Mononuclear cell (primary cell): ENCODE data around the gene CLTB. TPM values are rescaled to one million over a fixed set of nuclear protein-coding genes. Genes with fewer than 3 reads are reported as not detected.

Source experiments
- H3K27me3 ChIP-seq: 2 replicates; pipeline ENCODE4 v1.6.0; 2011; ENCODE audit warnings: low read length, control low read depth; ENCODE audit not compliant: insufficient read depth
- H3K4me1 ChIP-seq: 2 replicates; pipeline ENCODE4 v1.5.1; 2011; ENCODE audit warnings: mild to moderate bottlenecking, low read length, control low read depth; ENCODE audit not compliant: insufficient read depth
- H3K4me3 ChIP-seq: 2 replicates; pipeline ENCODE4 v1.5.1; 2011; ENCODE audit warnings: mild to moderate bottlenecking, low read length, moderate library complexity
- H3K9me3 ChIP-seq: 2 replicates; pipeline ENCODE4 v1.5.1; 2011; ENCODE audit warnings: low read depth, mild to moderate bottlenecking, control low read depth, low read length
- total RNA-seq: library from RNA; depleted of rRNA; stranded (reverse); fragments of >200 nt; gene quantifications from one replicate; pipeline ENCODE4 v1.2.3, GENCODE V29; 2012

CLTB gene
- total RNA-seq, 1 donor: 55.3 TPM

DNA sequence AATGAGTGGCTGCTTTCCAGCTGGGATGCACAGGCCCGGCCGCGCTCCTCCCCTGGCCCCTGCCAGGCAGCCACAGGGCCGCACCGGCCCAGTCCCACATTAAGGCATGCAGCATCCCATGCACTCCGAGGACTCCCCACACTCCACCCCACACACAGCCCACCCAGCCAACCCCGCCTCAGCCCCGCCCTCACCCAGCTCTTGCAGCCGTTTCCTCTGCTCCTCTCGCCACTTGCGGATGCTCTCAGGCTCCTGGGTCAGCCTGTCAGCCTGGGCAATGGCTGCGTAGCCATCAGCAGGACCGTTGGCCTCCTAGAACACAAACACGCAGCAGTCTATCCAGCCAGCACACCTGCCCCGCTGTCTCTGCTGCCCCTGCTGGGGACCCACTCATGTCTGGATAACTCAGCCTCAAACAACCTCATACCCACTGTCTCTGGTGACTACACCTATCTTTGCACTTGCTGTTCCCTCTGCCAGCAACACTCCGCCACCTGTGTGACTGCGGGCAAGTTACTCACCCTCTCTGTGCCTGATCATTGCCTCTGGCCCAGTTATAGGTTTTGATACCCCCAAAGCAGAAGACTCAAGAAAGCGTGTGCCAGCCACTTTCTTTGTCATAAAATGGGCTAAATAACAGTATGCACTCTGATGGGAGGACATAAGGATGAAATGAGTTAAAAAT lies 18.5 kb downstream of the CLTB start:
- no peaks in the 10 kb centered on the region for H3K27me3 ChIP-seq
- no peaks in the 10 kb centered on the region for H3K4me1 ChIP-seq
- H3K9me3 ChIP-seq: no peaks in the 10 kb centered on the region

DNA sequence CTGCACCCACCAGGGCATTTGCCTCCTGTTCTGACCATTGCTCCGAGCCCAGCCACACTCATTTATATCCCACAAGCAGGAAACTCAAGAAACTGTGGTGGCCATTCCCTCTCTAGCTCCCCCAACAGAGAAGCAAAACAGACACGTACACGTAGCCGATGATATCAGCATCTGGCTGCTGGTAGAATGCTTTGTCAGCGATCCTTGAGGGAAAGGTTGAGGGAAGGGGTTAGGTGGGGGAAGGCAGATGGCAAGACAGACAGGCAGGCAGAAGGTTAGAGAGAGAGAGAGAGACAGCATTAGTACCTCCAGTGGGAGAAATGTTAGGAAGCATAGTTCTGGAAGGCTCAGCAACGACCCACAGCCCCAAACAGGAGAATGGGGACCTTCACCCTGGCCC lies 20.0 kb downstream of the CLTB start:
- Histone ChIP-seq H3K4me3 (no peak overlapping the region), H3K27me3 (no peaks in the 10 kb centered on the region), H3K9me3 (no peaks in the 10 kb centered on the region), H3K4me1 (peaks cover 11% of the 10 kb centered on the region)

More for the DNA sequence above, 18.5 kb downstream of the CLTB start:
- H3K4me3 ChIP-seq: no peak overlapping the region

DNA sequence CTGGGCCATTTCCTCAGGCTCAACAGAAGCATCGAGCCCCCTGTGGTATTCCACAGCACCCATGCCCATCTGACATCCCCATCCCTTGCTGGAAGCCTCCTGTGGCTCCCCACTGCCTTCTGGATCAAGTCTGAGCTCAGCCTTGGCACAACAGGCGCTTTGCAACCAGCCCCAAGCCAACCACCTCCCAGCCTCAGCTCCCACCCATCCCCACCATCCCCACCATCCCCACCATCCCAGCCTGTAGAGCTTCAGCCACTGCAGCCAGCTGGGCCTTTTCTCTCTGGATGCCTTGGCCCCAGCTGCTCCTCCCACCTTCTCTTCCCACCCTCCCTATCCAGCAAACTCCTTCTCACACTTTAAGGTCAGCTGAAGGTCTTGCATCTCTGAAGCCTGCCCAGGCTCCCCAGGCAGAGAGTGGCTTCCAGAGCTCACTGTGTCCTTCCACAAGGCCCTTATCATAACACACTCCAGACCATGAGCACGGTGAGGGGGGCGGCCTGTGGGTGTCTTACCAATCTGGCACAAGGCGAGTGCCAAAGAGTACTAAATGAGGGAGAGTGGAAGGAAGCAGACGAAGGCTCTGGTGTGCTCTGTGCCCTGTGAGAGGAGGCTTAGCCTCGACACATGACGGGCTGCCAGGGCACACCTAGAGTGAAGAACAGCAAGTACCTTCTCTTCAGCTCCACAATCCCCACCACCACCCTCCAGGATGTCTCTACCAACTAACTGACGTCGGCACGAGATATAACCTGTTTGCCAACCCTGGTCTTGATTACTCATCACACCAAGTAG lies 21.3 kb downstream of the CLTB start:
- Histone ChIP-seq H3K4me3 (no peak overlapping the region), H3K27me3 (no peaks in the 10 kb centered on the region), H3K9me3 (no peaks in the 10 kb centered on the region), H3K4me1 (peaks cover 11% of the 10 kb centered on the region)

DNA sequence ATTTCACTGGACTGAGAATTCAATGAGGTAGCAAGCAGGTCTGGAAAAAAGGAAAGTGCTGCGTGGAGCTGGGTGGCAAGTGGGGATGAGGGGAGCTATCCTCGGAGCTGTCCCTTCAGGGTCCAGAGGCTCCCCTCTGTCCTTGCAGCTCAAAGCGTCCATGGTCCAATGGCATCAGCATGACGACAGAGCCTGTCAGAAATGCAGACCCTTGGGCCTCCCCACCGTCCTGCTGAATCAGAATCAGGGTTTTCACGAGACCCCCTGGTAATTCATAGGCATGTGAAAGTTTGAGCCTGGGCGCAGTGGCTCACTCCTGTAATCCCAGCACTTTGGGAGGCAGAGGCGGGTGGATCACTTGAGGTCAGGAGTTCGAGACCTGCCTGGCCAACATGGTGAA lies 22.2 kb downstream of the CLTB start:
- Histone ChIP-seq H3K27me3 (no peaks in the 10 kb centered on the region), H3K9me3 (no peaks in the 10 kb centered on the region), H3K4me3 (no peak overlapping the region), H3K4me1 (peaks cover 20% of the 10 kb centered on the region)

DNA sequence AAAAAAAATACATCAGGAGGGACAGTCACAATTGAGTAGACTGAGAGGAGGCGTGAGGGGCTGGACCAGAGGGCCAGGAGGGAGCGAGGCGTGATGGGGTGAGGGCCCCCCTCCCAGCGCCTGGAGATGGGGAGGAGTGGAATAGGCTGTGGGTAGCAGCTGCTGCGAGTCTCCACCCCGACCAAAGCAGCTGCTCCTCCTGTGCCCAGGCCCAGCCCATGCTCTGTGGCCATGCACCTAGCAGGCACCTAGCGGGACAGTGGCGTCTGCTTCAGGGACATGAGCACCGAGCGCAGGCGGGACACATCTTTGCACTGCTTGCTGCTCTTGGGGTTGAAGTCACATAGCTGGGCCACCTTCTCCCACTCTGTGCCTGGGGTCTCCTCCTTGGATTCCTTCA lies 23.8 kb downstream of the CLTB start:
- Histone ChIP-seq H3K27me3 (no peaks in the 10 kb centered on the region), H3K4me1 (peaks cover 28% of the 10 kb centered on the region), H3K4me3 (no peak overlapping the region), H3K9me3 (no peaks in the 10 kb centered on the region)

DNA sequence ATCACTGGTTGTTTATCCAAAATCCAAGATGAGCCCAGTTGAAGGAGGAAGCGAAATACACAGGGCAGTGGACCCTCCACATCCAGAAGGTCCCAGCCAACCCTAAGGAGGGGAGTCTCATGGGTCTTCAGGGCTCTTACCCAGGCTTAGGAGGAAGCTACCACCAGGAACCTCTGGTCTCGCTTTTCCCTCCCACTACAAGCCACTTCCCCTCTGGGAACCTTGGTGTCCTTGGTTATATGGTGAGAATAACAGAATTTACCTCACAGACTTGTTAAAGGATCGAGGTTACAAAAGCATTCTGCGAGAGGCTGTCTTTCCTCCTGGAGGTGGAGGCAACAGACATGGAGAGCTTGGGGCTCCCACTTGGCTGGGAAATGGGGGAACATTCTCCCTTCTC lies 24.3 kb downstream of the CLTB start:
- no peak overlapping the region for H3K4me3 ChIP-seq
- no peaks in the 10 kb centered on the region for H3K27me3 ChIP-seq
- no peaks in the 10 kb centered on the region for H3K9me3 ChIP-seq
- peaks cover 33% of the 10 kb centered on the region for H3K4me1 ChIP-seq

DNA sequence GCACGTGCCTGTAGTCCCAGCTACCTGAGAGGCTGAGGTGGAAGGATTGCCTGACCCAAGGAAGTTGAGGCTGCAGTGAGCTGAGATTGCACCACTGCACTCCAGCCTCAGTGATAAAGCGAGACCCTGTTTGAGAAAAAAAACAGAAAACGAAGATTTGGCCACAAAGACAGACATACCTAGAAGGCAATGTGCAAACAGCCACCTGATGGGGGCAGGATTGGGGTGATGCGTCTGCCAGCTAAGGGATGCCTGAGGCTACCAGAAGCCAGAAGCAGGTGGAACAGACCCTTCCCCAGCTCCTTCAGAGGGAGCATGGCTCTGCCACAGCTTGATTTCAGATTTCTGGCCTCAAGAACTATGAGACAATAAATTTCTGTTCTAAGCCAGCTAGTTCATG lies 24.9 kb downstream of the CLTB start:
- H3K4me1 ChIP-seq: peaks cover 38% of the 10 kb centered on the region
- H3K4me3 ChIP-seq: no peak overlapping the region
- no peaks in the 10 kb centered on the region for H3K9me3 ChIP-seq
- no peaks in the 10 kb centered on the region for H3K27me3 ChIP-seq

DNA sequence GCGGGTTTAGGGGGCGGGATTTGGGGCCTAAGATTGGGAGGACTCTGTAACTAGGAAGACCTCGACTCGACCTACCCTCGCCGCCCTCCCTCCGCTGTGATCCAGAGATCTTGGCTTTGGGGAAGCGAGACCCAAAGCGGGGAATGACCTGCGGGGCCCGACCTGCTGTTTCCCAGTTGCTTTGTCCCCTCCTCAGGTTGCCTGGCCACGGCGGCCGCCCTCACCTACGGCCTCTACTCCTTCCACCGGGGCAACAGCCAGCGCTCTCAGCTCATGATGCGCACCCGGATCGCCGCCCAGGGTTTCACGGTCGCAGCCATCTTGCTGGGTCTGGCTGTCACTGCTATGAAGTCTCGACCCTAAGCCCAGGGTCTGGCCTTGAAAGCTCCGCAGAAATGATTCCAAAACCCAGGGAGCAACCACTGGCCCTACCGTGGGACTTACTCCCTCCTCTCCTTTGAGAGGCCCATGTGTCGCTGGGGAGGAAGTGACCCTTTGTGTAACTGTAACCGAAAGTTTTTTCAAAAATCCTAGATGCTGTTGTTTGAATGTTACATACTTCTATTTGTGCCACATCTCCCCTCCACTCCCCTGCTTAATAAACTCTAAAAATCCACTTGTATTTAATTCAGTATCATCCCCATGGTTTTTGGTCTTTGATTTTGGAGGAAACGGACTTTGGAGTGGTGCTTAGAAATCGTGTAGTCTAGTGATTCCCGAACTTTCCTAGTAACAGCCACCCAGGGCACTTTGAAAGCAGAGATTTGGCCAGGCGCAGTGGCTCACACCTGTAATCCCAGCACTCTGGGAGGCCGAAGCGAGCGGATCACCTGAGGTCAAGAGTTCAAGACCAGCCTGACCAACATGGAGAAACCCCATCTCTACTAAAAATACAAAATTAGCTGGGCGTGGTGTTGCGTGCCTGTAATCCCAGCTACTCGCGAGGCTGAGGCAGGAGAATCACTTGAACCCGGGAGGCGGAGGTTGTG lies 26.9 kb downstream of the CLTB start:
- Histone ChIP-seq H3K27me3 (no peaks in the 10 kb centered on the region), H3K4me3 (peak overlapping the region; percentile 82)

DNA sequence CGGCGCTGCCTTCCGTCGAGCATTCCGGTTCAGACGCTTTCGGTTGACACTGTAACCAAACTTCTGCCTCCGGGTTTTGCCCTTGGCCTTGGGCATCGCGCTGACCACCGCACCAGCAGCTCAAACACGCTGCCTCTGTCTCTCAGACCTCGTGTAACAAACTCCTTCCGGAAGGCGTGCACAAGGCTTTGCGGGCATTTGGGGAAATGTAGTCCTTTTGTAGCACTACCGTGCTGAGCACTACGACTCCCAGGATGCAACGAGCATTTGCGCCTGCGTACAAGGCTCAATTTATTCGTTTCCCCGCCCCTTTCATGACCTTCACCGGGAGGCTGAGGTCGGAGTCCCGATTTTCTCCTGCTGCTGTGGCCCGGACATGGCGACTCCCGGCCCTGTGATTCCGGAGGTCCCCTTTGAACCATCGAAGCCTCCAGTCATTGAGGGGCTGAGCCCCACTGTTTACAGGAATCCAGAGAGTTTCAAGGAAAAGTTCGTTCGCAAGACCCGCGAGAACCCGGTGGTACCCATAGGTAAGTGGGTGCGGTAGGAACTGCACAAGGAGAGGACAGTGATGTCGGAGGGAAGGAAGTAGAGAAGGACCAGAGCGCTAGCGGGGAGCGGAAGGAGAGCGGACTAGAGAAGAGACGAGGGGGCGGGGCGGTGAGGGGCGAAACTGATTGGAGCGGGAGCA lies 27.8 kb downstream of the CLTB start, which contains the start of the genes HIGD2A and NOP16:
HIGD2A (plus strand) TSS at position 308 of the 691 bp plus-strand sequence; CDS start at position 377, 69 bp downstream.
NOP16 (minus strand) TSS at position 155 of the 691 bp plus-strand sequence; CDS start at position 96, 59 bp downstream.
- H3K9me3 ChIP-seq: no peaks in the 10 kb centered on the region
- peak within 1 kb of the TSS; percentile 82 for H3K4me3 ChIP-seq
- H3K4me1 ChIP-seq: peaks cover 41% of the 10 kb centered on the region
- H3K27me3 ChIP-seq: no peaks in the 10 kb centered on the region

More for the DNA sequence above, 26.9 kb downstream of the CLTB start:
- peaks cover 41% of the 10 kb centered on the region for H3K4me1 ChIP-seq
- no peaks in the 10 kb centered on the region for H3K9me3 ChIP-seq

DNA sequence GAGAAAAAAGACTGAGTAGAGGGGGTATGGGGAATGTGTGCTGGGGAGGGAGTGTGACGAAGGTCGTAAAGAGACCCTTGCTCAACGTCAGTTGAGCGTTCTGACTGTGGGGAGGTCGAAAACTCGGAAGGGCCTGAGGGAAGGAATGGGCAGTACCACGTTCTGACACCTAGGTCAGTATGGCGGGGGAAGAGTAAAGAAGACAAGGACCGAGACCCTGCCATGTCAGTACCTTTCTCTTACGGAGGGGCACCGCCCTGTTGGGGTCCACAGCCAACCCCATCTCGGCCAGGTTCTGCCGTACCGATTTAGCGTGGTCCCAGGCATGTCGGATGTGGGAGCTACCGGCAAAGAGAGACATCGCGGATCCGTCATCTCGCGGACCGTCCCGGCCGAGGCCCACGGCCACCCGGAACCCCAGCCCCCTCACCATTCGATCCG lies 28.3 kb downstream of the CLTB start:
- H3K27me3 ChIP-seq: no peaks in the 10 kb centered on the region
- H3K9me3 ChIP-seq: no peaks in the 10 kb centered on the region
- H3K4me3 ChIP-seq: peak overlapping the region; percentile 82
- H3K4me1 ChIP-seq: peaks cover 41% of the 10 kb centered on the region

DNA sequence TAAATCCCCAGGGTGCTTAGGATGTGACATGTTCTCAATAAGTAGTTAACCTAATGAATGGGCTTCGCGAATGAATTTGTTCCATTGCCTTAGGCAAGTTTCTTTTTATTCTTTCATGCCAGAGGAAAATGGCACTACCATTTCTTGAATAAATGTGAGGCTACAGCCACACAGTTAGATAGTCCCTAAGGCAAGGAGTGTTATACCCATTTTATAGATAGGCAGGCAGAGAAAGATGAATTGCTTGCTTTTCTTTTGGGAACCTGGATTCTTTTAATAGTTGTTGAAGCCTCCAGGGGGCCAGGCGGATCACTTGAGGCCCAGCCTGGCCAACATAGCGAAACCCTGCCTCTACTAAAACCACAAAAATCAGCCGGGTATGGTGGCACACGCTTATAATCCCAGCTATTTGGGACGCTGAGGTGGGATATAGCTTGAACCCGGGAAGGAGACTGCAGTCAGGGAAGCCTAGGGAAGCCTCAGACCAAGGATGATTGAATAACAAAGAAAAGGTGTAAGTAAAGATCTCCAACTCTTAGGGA lies 28.9 kb downstream of the CLTB start:
- peak overlapping the region; percentile 82 for H3K4me3 ChIP-seq

DNA sequence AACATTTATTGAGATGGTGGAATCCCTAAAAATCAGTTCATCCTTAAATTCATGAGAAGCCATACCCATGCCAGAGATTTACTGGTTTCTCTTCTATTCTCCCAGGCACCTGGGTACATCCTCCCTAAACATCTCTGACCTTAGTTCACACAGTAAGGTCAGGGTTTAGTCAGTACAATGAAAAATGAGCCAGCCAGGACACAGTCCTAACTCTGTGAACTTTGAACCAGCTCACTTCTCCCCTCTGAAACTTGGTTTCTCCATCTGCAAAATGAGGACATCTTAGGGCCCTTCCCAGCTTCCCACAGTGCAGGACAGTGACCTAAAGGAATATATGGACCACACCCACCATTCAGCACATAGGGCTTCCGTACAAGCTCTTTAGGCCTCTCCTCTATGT lies 29.8 kb downstream of the CLTB start:
- H3K27me3 ChIP-seq: no peaks in the 10 kb centered on the region
- H3K4me3 ChIP-seq: no peak overlapping the region
- H3K4me1 ChIP-seq: peaks cover 30% of the 10 kb centered on the region
- no peaks in the 10 kb centered on the region for H3K9me3 ChIP-seq

More for the DNA sequence above, 28.9 kb downstream of the CLTB start:
- Histone ChIP-seq H3K4me1 (peaks cover 37% of the 10 kb centered on the region), H3K9me3 (no peaks in the 10 kb centered on the region), H3K27me3 (no peaks in the 10 kb centered on the region)

DNA sequence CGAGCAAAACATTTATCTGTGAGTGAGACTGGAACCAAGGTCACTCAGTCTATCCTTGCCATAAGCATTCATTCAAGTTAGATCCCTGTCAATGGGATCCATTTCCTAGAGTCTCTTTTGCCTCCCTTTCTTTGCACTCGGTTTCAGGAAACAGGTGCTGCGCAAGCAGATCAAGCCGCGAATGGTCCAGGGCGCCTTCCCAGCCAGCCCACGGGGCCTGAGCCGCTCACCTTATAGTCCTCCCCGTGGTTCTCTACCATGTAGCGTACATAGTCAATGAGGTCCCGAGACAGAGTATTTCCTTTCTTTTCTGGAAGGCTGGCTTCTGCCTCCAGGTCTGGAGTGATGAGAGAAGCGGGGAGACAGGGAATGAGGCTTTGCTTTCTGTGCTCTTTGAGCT lies 31.3 kb downstream of the CLTB start:
- H3K4me3 ChIP-seq: no peak overlapping the region
- H3K9me3 ChIP-seq: no peaks in the 10 kb centered on the region
- no peaks in the 10 kb centered on the region for H3K27me3 ChIP-seq
- H3K4me1 ChIP-seq: peaks cover 31% of the 10 kb centered on the region

DNA sequence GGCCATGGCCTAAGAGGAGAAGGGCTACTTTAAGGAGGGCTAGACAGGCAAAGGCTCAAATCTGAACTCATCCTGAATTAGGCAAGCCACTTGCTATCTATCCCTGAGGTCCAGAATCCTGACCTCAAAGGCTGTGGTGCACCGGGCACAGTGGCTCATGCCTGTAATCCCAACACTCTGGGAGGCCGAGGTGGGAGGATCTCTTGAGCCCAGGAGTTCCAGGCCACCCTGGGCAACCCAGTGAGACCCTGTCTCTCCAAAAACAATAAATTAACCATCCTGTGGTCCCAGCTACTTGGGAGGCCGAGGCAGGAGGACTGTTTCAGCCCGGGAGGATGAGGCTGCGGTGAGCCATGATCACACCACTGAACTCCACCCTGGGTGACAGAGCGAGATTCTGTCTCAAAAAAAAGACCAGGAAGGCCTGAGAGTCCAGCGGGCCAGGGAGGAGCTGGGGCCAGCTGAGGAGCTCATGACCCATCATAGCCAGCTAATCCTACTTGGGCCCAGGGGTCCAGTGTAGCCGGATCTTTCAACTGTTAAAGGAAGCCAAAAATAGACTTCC lies 31.9 kb downstream of the CLTB start:
- Histone ChIP-seq H3K27me3 (no peaks in the 10 kb centered on the region), H3K4me3 (no peak overlapping the region), H3K9me3 (no peaks in the 10 kb centered on the region), H3K4me1 (peaks cover 28% of the 10 kb centered on the region)
